ENCODE measurements around the gene POLR1H. TPM values are rescaled to one million over a fixed set of nuclear protein-coding genes. Genes with fewer than 3 reads are reported as not detected.

Gene POLR1H
- total RNA-seq: 10 to 100 TPM in 3 of 4 donors, not detected in 1; 12.3 to 36.2 (median 21.6) TPM

GRCh38 chr6:30061092-30061857 lies at the start of gene POLR1H:
Gene POLR1H (plus strand): TSS chr6:30061265. CDS start chr6:30061525, 260 bp downstream.
- Histone ChIP-seq H3K36me3 (peaks cover 0 to 11% (median 0%) of the 10 kb centered on the region in 4 donors), H3K4me1 (peaks cover 13 to 48% (median 21%) of the 10 kb centered on the region in 4 donors), H3K27ac (peak within 1 kb of the TSS; percentile 91 to 95 (median 94)), H3K9me3 (no peaks in the 10 kb centered on the region), H3K27me3 (no peaks in the 10 kb centered on the region), H3K4me3 (peak within 1 kb of the TSS; percentile 56 to 87 (median 76))
- in situ Hi-C loops (cut with MboI; ENCODE audit: low pct_ligation_motif_present in 1 of 4, low pct_unique_long_range_greater_than_20kb in 1 of 4, low sequenced_read_pairs in 3 of 4): no loop called here
- DNase-seq: peak; percentile 95
- 0% methylated on average over 13 to 47 of the region's 48 CpGs for WGBS, 2 donors (ENCODE audit: low coverage in 1 of 2)
- intact Hi-C loops (cut with DNase I; ENCODE audit: low total_unique reads): no loop called here
- TF ChIP-seq POLR2A (IDR thresholded peaks at IDR 0.05) (peak; percentile 97), CTCF (IDR thresholded peaks at IDR 0.05) (peak in 2 of 5 experiments; percentile 19 to 20), EP300 (IDR thresholded peaks at IDR 0.05; ENCODE audit: low read depth) (no peak), POLR2AphosphoS5 (IDR thresholded peaks at IDR 0.05) (peak; percentile 91 to 98 (median 96))

GRCh38 chr6:30013291-30013922 lies 47.7 kb upstream of the POLR1H start:
- Histone ChIP-seq H3K4me1 (no peaks in the 10 kb centered on the region), H3K27ac (no peak overlapping the region), H3K4me3 (no peak overlapping the region), H3K27me3 (peaks cover under 1% of the 10 kb centered on the region), H3K36me3 (no peaks in the 10 kb centered on the region), H3K9me3 (no peaks in the 10 kb centered on the region)
- TF ChIP-seq POLR2A (IDR thresholded peaks at IDR 0.05): no peak
- no peak for TF ChIP-seq EP300 (IDR thresholded peaks at IDR 0.05; ENCODE audit: low read depth)
- TF ChIP-seq CTCF (IDR thresholded peaks at IDR 0.05): peak; percentile 60 to 90 (median 71)
- no peak for TF ChIP-seq POLR2AphosphoS5 (IDR thresholded peaks at IDR 0.05)
- in situ Hi-C loops (cut with MboI; ENCODE audit: low pct_ligation_motif_present in 1 of 4, low pct_unique_long_range_greater_than_20kb in 1 of 4, low sequenced_read_pairs in 3 of 4) (loop anchor here in 3 of 4 donors (10.0 to 25.0 kb wide), 3 partner anchors 151 to 276 kb away; no protein-coding TSS in a partner anchor), intact Hi-C loops (cut with DNase I; ENCODE audit: low total_unique reads) (no loop called here)
- no peak for DNase-seq
- 56 to 100% methylated on average over 3 to 13 of the region's 13 CpGs for WGBS, 2 donors (ENCODE audit: low coverage in 1 of 2)

GRCh38 chr6:30019819-30020218 lies 41.2 kb upstream of the POLR1H start:
- 95% methylated on average over 2 of the region's 2 CpGs; no CpG with 5 or more reads in 1 of the 2 donors for WGBS, 2 donors (ENCODE audit: low coverage in 1 of 2)
- no peaks in the 10 kb centered on the region for H3K27me3 ChIP-seq
- H3K27ac ChIP-seq: no peak overlapping the region
- H3K9me3 ChIP-seq: no peaks in the 10 kb centered on the region
- no peaks in the 10 kb centered on the region for H3K36me3 ChIP-seq
- H3K4me3 ChIP-seq: no peak overlapping the region
- no peak for DNase-seq
- H3K4me1 ChIP-seq: no peaks in the 10 kb centered on the region
- in situ Hi-C loops (cut with MboI; ENCODE audit: low pct_ligation_motif_present in 1 of 4, low pct_unique_long_range_greater_than_20kb in 1 of 4, low sequenced_read_pairs in 3 of 4) (loop anchor here in 3 of 4 donors (10.0 to 25.0 kb wide), 3 partner anchors 158 to 283 kb away; no protein-coding TSS in a partner anchor), intact Hi-C loops (cut with DNase I; ENCODE audit: low total_unique reads) (no loop called here)
- TF ChIP-seq POLR2A (IDR thresholded peaks at IDR 0.05) (no peak), EP300 (IDR thresholded peaks at IDR 0.05; ENCODE audit: low read depth) (no peak), CTCF (IDR thresholded peaks at IDR 0.05) (no peak), POLR2AphosphoS5 (IDR thresholded peaks at IDR 0.05) (no peak)

- TF ChIP-seq POLR2A (IDR thresholded peaks at IDR 0.05) (no peak), CTCF (IDR thresholded peaks at IDR 0.05) (no peak)
- in situ Hi-C loops (cut with MboI; ENCODE audit: low pct_ligation_motif_present in 1 of 4, low pct_unique_long_range_greater_than_20kb in 1 of 4, low sequenced_read_pairs in 3 of 4) (loop anchor here in 2 of 4 donors (25.0 kb wide), 2 partner anchors 158 to 283 kb away; no protein-coding TSS in a partner anchor), intact Hi-C loops (cut with DNase I; ENCODE audit: low total_unique reads) (no loop called here)
- H3K9me3 ChIP-seq: no peaks in the 10 kb centered on the region
- no peaks in the 10 kb centered on the region for H3K27me3 ChIP-seq
- H3K36me3 ChIP-seq: no peaks in the 10 kb centered on the region
- peaks cover 0 to 2% (median 0%) of the 10 kb centered on the region in 4 donors for H3K4me1 ChIP-seq
- DNase-seq: no peak
- no peak overlapping the region for H3K27ac ChIP-seq
- 33 to 50% methylated on average over 1 of the region's 1 CpG for WGBS, 2 donors (ENCODE audit: low coverage in 1 of 2)
- H3K4me3 ChIP-seq: no peak overlapping the region
These were observed 40.4 kb upstream of the POLR1H start for GRCh38 chr6:30020626-30021025.

Measured in transverse colon (tissue), 4 donors.